CD4-positive, alpha-beta memory T cell (primary cell): ENCODE measurements around the gene SERPINH1. TPM values are rescaled to one million over a fixed set of nuclear protein-coding genes. Genes with fewer than 3 reads are reported as not detected.

Source experiments
- CTCF ChIA-PET: fragments of 350-600 bp; sonication (Branson Sonifier 250); formaldehyde crosslinking; loops from one replicate; lab custom pipeline; 2021; ENCODE audit warnings: inconsistent platforms; ENCODE audit not compliant: partially characterized antibody; lab: Charles Lee
- POLR2A ChIA-PET: fragments of 350-600 bp; sonication (Branson Sonifier 250); formaldehyde crosslinking; loops from one replicate; lab custom pipeline; 2021; ENCODE audit not compliant: partially characterized antibody; lab: Charles Lee
- DNase-seq, 5 donors: peaks; one replicate each; pipeline versions ENCODE4 v3.0.0 to v3.0.0-alpha.2; 2020 to 2022; ENCODE audit warnings: mixed read lengths in 1 of 5
- H3K27ac ChIP-seq: one replicate; pipeline ENCODE4 v1.7.0; 2013; ENCODE audit warnings: low read depth, low read length
- H3K27me3 ChIP-seq: 2 replicates; pipeline ENCODE4 v1.7.0; 2013; ENCODE audit warnings: mild to moderate bottlenecking, low read length, moderate library complexity; ENCODE audit not compliant: insufficient read depth
- H3K36me3 ChIP-seq: 2 replicates; pipeline ENCODE4 v1.7.0; 2013; ENCODE audit warnings: mild to moderate bottlenecking, low read length, moderate library complexity; ENCODE audit not compliant: insufficient read depth
- H3K4me1 ChIP-seq: 2 replicates; pipeline ENCODE4 v1.7.0; 2013; ENCODE audit warnings: mild to moderate bottlenecking, low read length, moderate library complexity; ENCODE audit not compliant: insufficient read depth
- H3K4me3 ChIP-seq, 2 donors: one replicate each; pipeline ENCODE4 v1.7.0; 2013; ENCODE audit warnings: low read length in 2 of 2, mild to moderate bottlenecking in 1 of 2
- H3K9me3 ChIP-seq, 2 donors: one replicate each; pipeline ENCODE4 v1.7.0; 2013; ENCODE audit warnings: low read length in 2 of 2, control low read depth in 1 of 2; ENCODE audit not compliant: control insufficient read depth in 1 of 2
- H3K27ac Mint-ChIP-seq, 7 donors: one replicate each; pipeline ENCODE4 v1.8.0; 2020 to 2021; ENCODE audit warnings: mixed read lengths in 7 of 7, mild to moderate bottlenecking in 6 of 7, inconsistent platforms in 3 of 7, moderate library complexity in 3 of 7
- H3K27me3 Mint-ChIP-seq, 2 donors: one replicate each; pipeline ENCODE4 v1.8.0; 2020 to 2021; ENCODE audit warnings: mixed read lengths in 2 of 2
- H3K36me3 Mint-ChIP-seq, 2 donors: one replicate each; pipeline ENCODE4 v1.8.0; 2020 to 2021; ENCODE audit warnings: mixed read lengths in 2 of 2, inconsistent platforms in 1 of 2, mild to moderate bottlenecking in 1 of 2
- H3K4me1 Mint-ChIP-seq, 4 donors: one replicate each; pipeline ENCODE4 v1.8.0; 2020 to 2021; ENCODE audit warnings: mixed read lengths in 4 of 4, mild to moderate bottlenecking in 1 of 4
- H3K4me3 Mint-ChIP-seq, 8 donors: one replicate each; pipeline ENCODE4 v1.8.0; 2020 to 2021; ENCODE audit warnings: mixed read lengths in 8 of 8, mild to moderate bottlenecking in 7 of 8, moderate library complexity in 6 of 8, inconsistent platforms in 3 of 8
- H3K9me3 Mint-ChIP-seq, 8 donors: one replicate each; pipeline ENCODE4 v1.8.0; 2020 to 2021; ENCODE audit warnings: mixed read lengths in 8 of 8, mild to moderate bottlenecking in 5 of 8, inconsistent platforms in 3 of 8, moderate library complexity in 1 of 8
- intact Hi-C: fragments of 100-400 bp; cut with micrococcal nuclease; formaldehyde crosslinking; loops from one replicate; pipeline ENCODE4 v1.15.1; 2023
- polyA plus RNA-seq, 2 donors: library from polyadenylated mRNA; unstranded; fragments of 300-500 nt; fragmentation: Illumina TruSeq; gene quantifications; one replicate each; pipeline ENCODE4 v1.2.3, GENCODE V29; 2021
- total RNA-seq, 2 experiments: library from RNA; stranded (reverse); gene quantifications; one replicate each; pipeline ENCODE4 v1.2.3, GENCODE V29; 2021

The SERPINH1 gene
- total and polyA plus RNA-seq, 4 experiments from 2014 or later: 1.1 to 16.2 (median 11.3) TPM

- peak overlapping the region; percentile 91 to 98 (median 96) for H3K27ac Mint-ChIP-seq
- H3K27ac ChIP-seq: peak overlapping the region; percentile 71
- ChIA-PET CTCF (interaction anchor here (1.2 to 1.7 kb wide), 5 partner anchors 8 to 16 kb away, joined by 3 to 4 read pairs (median 3); no protein-coding TSS in a partner anchor), POLR2A (interaction anchor here (0.6 to 3.0 kb wide), 10 partner anchors 8 to 319 kb away, joined by 3 to 15 read pairs (median 4); no protein-coding TSS in a partner anchor)
- no peak for DNase-seq
- H3K4me3 ChIP-seq: peak overlapping the region; percentile 86 to 96
- peaks cover 12 to 49% (median 33%) of the 10 kb centered on the region in 4 donors for H3K4me1 Mint-ChIP-seq
- H3K36me3 Mint-ChIP-seq: peaks cover 0 to 14% of the 10 kb centered on the region in 2 donors
- H3K27me3 Mint-ChIP-seq: no peaks in the 10 kb centered on the region
- no peaks in the 10 kb centered on the region for H3K9me3 ChIP-seq
- H3K4me3 Mint-ChIP-seq: peak overlapping the region; percentile 93 to 99 (median 99)
- intact Hi-C loops: loop anchor here (1.0 to 2.0 kb wide), 2 partner anchors 22 to 35 kb away; no protein-coding TSS in a partner anchor
- no peaks in the 10 kb centered on the region for H3K9me3 Mint-ChIP-seq
- H3K36me3 ChIP-seq: no peaks in the 10 kb centered on the region
- no peaks in the 10 kb centered on the region for H3K27me3 ChIP-seq
- H3K4me1 ChIP-seq: peaks cover 20% of the 10 kb centered on the region
These were observed 516 bp upstream of the SERPINH1 start for GRCh38 chr11:75561426-75562047.

- H3K27ac ChIP-seq: peak overlapping the region; percentile 71
- H3K27ac Mint-ChIP-seq: peak overlapping the region; percentile 91 to 98 (median 96)
- ChIA-PET CTCF (interaction anchor here (1.2 kb wide), 1 partner anchor 15 kb away, joined by 3 read pairs; no protein-coding TSS in a partner anchor), POLR2A (interaction anchor here (1.3 to 3.0 kb wide), 9 partner anchors 9 to 287 kb away, joined by 3 to 15 read pairs (median 4); no protein-coding TSS in a partner anchor)
- H3K4me3 Mint-ChIP-seq: peak overlapping the region; percentile 93 to 99 (median 99)
- H3K36me3 ChIP-seq: no peaks in the 10 kb centered on the region
- peaks cover 0 to 20% of the 10 kb centered on the region in 2 donors for H3K36me3 Mint-ChIP-seq
- intact Hi-C loops: loop anchor here (1.0 to 2.0 kb wide), 2 partner anchors 20 to 36 kb away; no protein-coding TSS in a partner anchor
- no peaks in the 10 kb centered on the region for H3K27me3 ChIP-seq
- no peaks in the 10 kb centered on the region for H3K9me3 Mint-ChIP-seq
- peaks cover 12 to 49% (median 33%) of the 10 kb centered on the region in 4 donors for H3K4me1 Mint-ChIP-seq
- no peak for DNase-seq
- H3K27me3 Mint-ChIP-seq: no peaks in the 10 kb centered on the region
- H3K4me3 ChIP-seq: peak overlapping the region; percentile 86 to 96
- no peaks in the 10 kb centered on the region for H3K9me3 ChIP-seq
- H3K4me1 ChIP-seq: peaks cover 20% of the 10 kb centered on the region
These were observed 907 bp downstream of the SERPINH1 start for GRCh38 chr11:75562836-75563484.

- Histone ChIP-seq H3K9me3 (no peaks in the 10 kb centered on the region), H3K4me3 (no peak overlapping the region), H3K27me3 (no peaks in the 10 kb centered on the region), H3K36me3 (peaks cover under 1% of the 10 kb centered on the region), H3K27ac (peak overlapping the region; percentile 71), H3K4me1 (peaks cover 20% of the 10 kb centered on the region)
- Mint-ChIP-seq H3K27me3 (no peaks in the 10 kb centered on the region), H3K9me3 (no peaks in the 10 kb centered on the region), H3K36me3 (peaks cover 3 to 25% of the 10 kb centered on the region in 2 donors), H3K4me1 (peaks cover 12 to 49% (median 33%) of the 10 kb centered on the region in 4 donors), H3K4me3 (peak overlapping the region; percentile 75 to 99 (median 98)), H3K27ac (peak overlapping the region; percentile 77 to 98 (median 93))
- POLR2A ChIA-PET: no interaction called here
- intact Hi-C loops: loop anchor here (2.0 kb wide), 1 partner anchor 37 kb away; no protein-coding TSS in a partner anchor
- CTCF ChIA-PET: no interaction called here
- no peak for DNase-seq
These were observed 1.5 kb downstream of the SERPINH1 start for GRCh38 chr11:75563501-75563977.

- Histone ChIP-seq H3K36me3 (peaks cover 6% of the 10 kb centered on the region), H3K27me3 (no peaks in the 10 kb centered on the region), H3K27ac (no peak overlapping the region), H3K9me3 (no peaks in the 10 kb centered on the region), H3K4me3 (no peak overlapping the region), H3K4me1 (peaks cover 20% of the 10 kb centered on the region)
- no peak for DNase-seq
- Mint-ChIP-seq H3K4me3 (peak overlapping the region; percentile 75 to 99 (median 98)), H3K9me3 (no peaks in the 10 kb centered on the region), H3K36me3 (peaks cover 9 to 30% of the 10 kb centered on the region in 2 donors), H3K27me3 (no peaks in the 10 kb centered on the region), H3K27ac (peak overlapping the region; percentile 77 to 98 (median 92)), H3K4me1 (peaks cover 12 to 49% (median 33%) of the 10 kb centered on the region in 4 donors)
- intact Hi-C loops: loop anchor here (2.0 kb wide), 1 partner anchor 37 kb away; no protein-coding TSS in a partner anchor
- ChIA-PET POLR2A (no interaction called here), CTCF (interaction anchor here (1.5 kb wide), 1 partner anchor 11 kb away, joined by 4 read pairs; no protein-coding TSS in a partner anchor)
These were observed 2.0 kb downstream of the SERPINH1 start for GRCh38 chr11:75563978-75564552.

GRCh38 chr11:75565221-75565814 lies 3.3 kb downstream of the SERPINH1 start:
- Mint-ChIP-seq H3K36me3 (peaks cover 9 to 37% of the 10 kb centered on the region in 2 donors), H3K27me3 (no peaks in the 10 kb centered on the region), H3K4me1 (peaks cover 12 to 49% (median 33%) of the 10 kb centered on the region in 4 donors), H3K9me3 (no peaks in the 10 kb centered on the region), H3K27ac (peak overlapping the region in 3 of 7 donors; percentile 23 to 47 (median 47)), H3K4me3 (no peak overlapping the region)
- Histone ChIP-seq H3K4me1 (peaks cover 20% of the 10 kb centered on the region), H3K9me3 (no peaks in the 10 kb centered on the region), H3K36me3 (peaks cover 15% of the 10 kb centered on the region), H3K4me3 (no peak overlapping the region), H3K27me3 (no peaks in the 10 kb centered on the region), H3K27ac (no peak overlapping the region)
- DNase-seq: no peak
- ChIA-PET POLR2A (no interaction called here), CTCF (interaction anchor here (0.8 to 1.5 kb wide), 2 partner anchors 10 to 13 kb away, joined by 3 to 4 read pairs; no protein-coding TSS in a partner anchor)
- intact Hi-C loops: no loop called here

GRCh38 chr11:75565916-75566762 lies 4.1 kb downstream of the SERPINH1 start:
- Histone ChIP-seq H3K9me3 (no peaks in the 10 kb centered on the region), H3K36me3 (peaks cover 24% of the 10 kb centered on the region), H3K27me3 (no peaks in the 10 kb centered on the region), H3K27ac (no peak overlapping the region), H3K4me1 (peaks cover 19% of the 10 kb centered on the region), H3K4me3 (no peak overlapping the region)
- no peaks in the 10 kb centered on the region for H3K27me3 Mint-ChIP-seq
- H3K36me3 Mint-ChIP-seq: peaks cover 15 to 44% of the 10 kb centered on the region in 2 donors
- intact Hi-C loops: no loop called here
- peaks cover 10 to 44% (median 30%) of the 10 kb centered on the region in 4 donors for H3K4me1 Mint-ChIP-seq
- peak overlapping the region in 2 of 7 donors; percentile 31 to 47 for H3K27ac Mint-ChIP-seq
- ChIA-PET POLR2A (no interaction called here), CTCF (interaction anchor here (1.5 to 1.8 kb wide), 2 partner anchors 9 to 121 kb away, joined by 4 to 5 read pairs; no protein-coding TSS in a partner anchor)
- no peak overlapping the region for H3K4me3 Mint-ChIP-seq
- H3K9me3 Mint-ChIP-seq: no peaks in the 10 kb centered on the region
- no peak for DNase-seq
